A549 (cell line): ENCODE measurements around the gene TRIM38.

ENCODE experiments used
- BHLHE40 ChIP-seq: IDR thresholded peaks from 2 replicates; pipeline ENCODE4 v1.6.1; 2012; ENCODE audit warnings: low read depth, low read length, inconsistent platforms
- CTCF ChIP-seq: fragments of >200 bp; sonication (Bioruptor Twin); formaldehyde crosslinking; IDR thresholded peaks from 3 replicates; pipeline ENCODE4 v1.5.1; 2016
- ELK1 ChIP-seq: fragments of 150-350 bp; IDR thresholded peaks from 2 replicates; pipeline ENCODE4 v1.6.1; 2014; ENCODE audit warnings: low read depth, mild to moderate bottlenecking, low read length
- EP300 ChIP-seq, 2 experiments: fragments of >200 bp; sonication (Bioruptor Twin); formaldehyde crosslinking; IDR thresholded peaks; 2 replicates in 1 of 2; 3 replicates in 1 of 2; pipeline ENCODE4 v1.6.1; 2016 to 2017
- HEYL ChIP-seq: fragments of 250-450 bp; sonication (Bioruptor Pico); IDR thresholded peaks from 2 replicates; pipeline ENCODE4 v1.8.0; 2021; ENCODE audit warnings: mild to moderate bottlenecking, moderate library complexity
- HMGXB4 ChIP-seq: fragments of 250-450 bp; sonication (Bioruptor Pico); IDR thresholded peaks from 2 replicates; pipeline ENCODE4 v1.5.0; 2021; ENCODE audit warnings: mild to moderate bottlenecking, moderate library complexity, borderline replicate concordance
- MAFK ChIP-seq: fragments of 450-650 bp; IDR thresholded peaks from 2 replicates; pipeline ENCODE4 v1.6.1; 2014; ENCODE audit not compliant: partially characterized antibody
- MAX ChIP-seq: IDR thresholded peaks from 2 replicates; pipeline ENCODE4 v1.6.1; 2012
- POLR2A ChIP-seq: IDR thresholded peaks from 2 replicates; pipeline ENCODE4 v1.6.1; 2012; ENCODE audit warnings: mild to moderate bottlenecking, low read length
- REST ChIP-seq: fragments of 200-600 bp; sonication (generic); IDR thresholded peaks from 2 replicates; pipeline ENCODE4 v1.6.1; 2016; ENCODE audit warnings: antibody characterized with exemption, mild to moderate bottlenecking, moderate library complexity
- TF ChIP-seq, protein P1 (sequence below): fragments of 450-650 bp; IDR thresholded peaks from 2 replicates; pipeline ENCODE4 v1.6.1; 2014; ENCODE audit warnings: antibody characterized with exemption
- TF ChIP-seq, protein P2 (sequence below): IDR thresholded peaks from 2 replicates; pipeline ENCODE4 v1.6.1; 2012

GRCh38 chr6:25987845-25988244 is 25.2 kb downstream of the TRIM38 start:
- TF ChIP-seq MAFK (no peak), BHLHE40 (no peak), ELK1 (no peak), POLR2A (no peak), CTCF (no peak), REST (no peak), EP300 (IDR thresholded peaks at IDR 0.05) (no peak), HMGXB4 (no peak), HEYL (CRISPR knock-in tag) (no peak), MAX (no peak)
- TF ChIP-seq, protein P1, sequence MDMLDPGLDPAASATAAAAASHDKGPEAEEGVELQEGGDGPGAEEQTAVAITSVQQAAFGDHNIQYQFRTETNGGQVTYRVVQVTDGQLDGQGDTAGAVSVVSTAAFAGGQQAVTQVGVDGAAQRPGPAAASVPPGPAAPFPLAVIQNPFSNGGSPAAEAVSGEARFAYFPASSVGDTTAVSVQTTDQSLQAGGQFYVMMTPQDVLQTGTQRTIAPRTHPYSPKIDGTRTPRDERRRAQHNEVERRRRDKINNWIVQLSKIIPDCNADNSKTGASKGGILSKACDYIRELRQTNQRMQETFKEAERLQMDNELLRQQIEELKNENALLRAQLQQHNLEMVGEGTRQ, result no peak
- TF ChIP-seq, protein P2, sequence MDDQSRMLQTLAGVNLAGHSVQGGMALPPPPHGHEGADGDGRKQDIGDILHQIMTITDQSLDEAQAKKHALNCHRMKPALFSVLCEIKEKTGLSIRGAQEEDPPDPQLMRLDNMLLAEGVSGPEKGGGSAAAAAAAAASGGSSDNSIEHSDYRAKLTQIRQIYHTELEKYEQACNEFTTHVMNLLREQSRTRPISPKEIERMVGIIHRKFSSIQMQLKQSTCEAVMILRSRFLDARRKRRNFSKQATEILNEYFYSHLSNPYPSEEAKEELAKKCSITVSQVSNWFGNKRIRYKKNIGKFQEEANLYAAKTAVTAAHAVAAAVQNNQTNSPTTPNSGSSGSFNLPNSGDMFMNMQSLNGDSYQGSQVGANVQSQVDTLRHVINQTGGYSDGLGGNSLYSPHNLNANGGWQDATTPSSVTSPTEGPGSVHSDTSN, result no peak
